Thoracic aorta (tissue), 2 donors: ENCODE results near the gene SOX4. TPM values are rescaled to one million over a fixed set of nuclear protein-coding genes. Genes with fewer than 3 reads are reported as not detected.

Experiments used
- ATAC-seq: fragments of 150-250 bp; one replicate; pipeline ENCODE4 v1.8.0; 2017; ENCODE audit warnings: low read depth; ENCODE audit not compliant: insufficient number of reproducible peaks, low FRiP score
- DNase-seq: peaks from one replicate; pipeline ENCODE4 v3.0.0-alpha.2; 2020; ENCODE audit warnings: low spot score
- H3K27ac ChIP-seq, 2 donors: fragments of 200-600 bp; sonication (generic); 1 replicate in 1 of 2; 2 replicates in 1 of 2; pipeline ENCODE4 v1.5.1; 2016; ENCODE audit warnings: mild to moderate bottlenecking in 2 of 2, moderate library complexity in 2 of 2
- H3K27me3 ChIP-seq: fragments of 200-600 bp; sonication (generic); replicated peaks from 2 replicates; pipeline ENCODE4 v1.6.0; 2016; ENCODE audit warnings: mild to moderate bottlenecking; ENCODE audit not compliant: insufficient read depth
- H3K36me3 ChIP-seq: fragments of 200-600 bp; sonication (generic); one replicate; pipeline ENCODE4 v1.5.1; 2016
- H3K4me1 ChIP-seq, 2 donors: fragments of 200-600 bp; sonication (generic); 1 replicate in 1 of 2; 2 replicates in 1 of 2; pipeline versions ENCODE4 v1.5.1 to v1.6.0; 2016; ENCODE audit warnings: low read depth in 2 of 2, mild to moderate bottlenecking in 1 of 2; ENCODE audit not compliant: control insufficient read depth in 1 of 2
- H3K4me3 ChIP-seq: fragments of 200-600 bp; sonication (generic); 2 replicates; pipeline ENCODE4 v1.5.1; 2016; ENCODE audit warnings: mild to moderate bottlenecking
- H3K9me3 ChIP-seq: fragments of 200-600 bp; sonication (generic); 2 replicates; pipeline ENCODE4 v1.5.1; 2016
- CTCF ChIP-seq: fragments of 200-600 bp; sonication (generic); IDR thresholded peaks from one replicate; pipeline ENCODE4 v1.5.1; 2019; ENCODE audit warnings: antibody characterized with exemption
- total RNA-seq, 2 donors: library from RNA; depleted of rRNA; stranded (reverse); fragments of >200 nt; gene quantifications; one replicate each; pipeline versions ENCODE4 v1.1.0 to v1.2.3, GENCODE V29; 2016

The SOX4 gene
- total RNA-seq, 2 donors from 2014 or later, result 5.6 to 22.1 TPM

DNA sequence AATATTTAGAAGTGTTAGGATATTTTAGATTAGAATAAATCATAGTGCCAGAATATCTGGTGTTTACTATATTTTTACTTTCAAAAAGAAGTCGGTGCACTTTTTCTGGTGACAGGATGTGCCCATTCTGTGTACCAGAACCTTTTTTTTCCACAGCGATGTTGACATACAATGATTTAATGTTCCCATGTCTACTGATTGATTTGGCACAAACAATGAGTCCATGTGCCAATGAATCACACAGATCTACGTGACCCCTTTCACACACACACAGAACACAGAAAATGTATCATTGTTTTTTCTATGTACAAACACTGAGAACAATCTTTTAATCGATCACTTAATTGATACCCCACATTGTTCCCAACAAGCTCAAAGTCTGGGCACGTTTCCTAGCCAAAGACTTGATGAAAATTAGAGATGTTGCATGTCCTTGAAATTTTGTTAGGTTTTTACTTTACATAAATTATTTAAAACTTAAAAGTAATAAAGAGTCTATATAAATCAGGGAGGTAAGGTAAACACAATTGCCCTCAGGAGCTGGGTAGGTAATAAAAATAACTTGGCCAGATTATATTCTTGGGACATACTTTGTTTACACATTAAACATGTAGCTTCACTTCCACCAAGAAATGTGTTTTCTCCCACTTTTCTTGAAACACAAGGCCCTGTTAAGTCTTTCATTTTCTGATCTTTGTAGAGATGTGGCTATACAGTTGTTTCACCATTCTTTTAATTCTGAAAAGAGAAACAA lies 36.4 kb upstream of the SOX4 start:
- Histone ChIP-seq H3K27ac (no peak overlapping the region), H3K9me3 (no peaks in the 10 kb centered on the region), H3K4me1 (peaks cover 3 to 10% of the 10 kb centered on the region in 2 donors), H3K36me3 (no peaks in the 10 kb centered on the region), H3K4me3 (no peak overlapping the region), H3K27me3 (no peaks in the 10 kb centered on the region)
- ATAC-seq (no peak), DNase-seq (no peak)
- no peak for TF ChIP-seq CTCF

GRCh38 chr6:21559238-21559637 lies 34.3 kb upstream of the SOX4 start:
- Histone ChIP-seq H3K27ac (no peak overlapping the region), H3K4me3 (no peak overlapping the region), H3K36me3 (no peaks in the 10 kb centered on the region), H3K4me1 (peaks cover 3 to 10% of the 10 kb centered on the region in 2 donors), H3K27me3 (no peaks in the 10 kb centered on the region), H3K9me3 (no peaks in the 10 kb centered on the region)
- ATAC-seq (no peak), DNase-seq (no peak)
- TF ChIP-seq CTCF, result no peak

DNA sequence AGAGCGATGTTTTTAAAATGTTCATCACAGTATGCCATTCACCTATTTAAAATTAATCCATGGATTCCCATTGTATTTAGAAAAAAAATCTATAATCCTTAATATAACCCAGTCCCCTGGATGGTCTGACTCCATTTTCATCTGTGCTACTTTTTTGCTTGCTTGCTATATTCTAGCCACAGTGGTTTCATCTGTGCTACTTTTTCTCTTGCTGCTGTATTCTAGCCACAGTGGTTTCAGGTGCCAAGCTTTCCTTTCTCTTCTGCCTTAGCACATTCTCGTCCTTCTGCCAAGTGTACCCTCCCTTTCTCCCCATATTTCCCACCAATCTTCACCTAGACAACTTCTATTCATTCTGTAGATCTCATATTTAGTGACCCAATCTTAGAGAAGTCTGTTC lies 33.3 kb upstream of the SOX4 start:
- H3K9me3 ChIP-seq, result no peaks in the 10 kb centered on the region
- H3K36me3 ChIP-seq, result no peaks in the 10 kb centered on the region
- no peak for DNase-seq
- H3K4me1 ChIP-seq, result peaks cover 3 to 10% of the 10 kb centered on the region in 2 donors
- no peaks in the 10 kb centered on the region for H3K27me3 ChIP-seq
- no peak for TF ChIP-seq CTCF
- ATAC-seq, result no peak
- H3K4me3 ChIP-seq, result no peak overlapping the region
- no peak overlapping the region for H3K27ac ChIP-seq

DNA sequence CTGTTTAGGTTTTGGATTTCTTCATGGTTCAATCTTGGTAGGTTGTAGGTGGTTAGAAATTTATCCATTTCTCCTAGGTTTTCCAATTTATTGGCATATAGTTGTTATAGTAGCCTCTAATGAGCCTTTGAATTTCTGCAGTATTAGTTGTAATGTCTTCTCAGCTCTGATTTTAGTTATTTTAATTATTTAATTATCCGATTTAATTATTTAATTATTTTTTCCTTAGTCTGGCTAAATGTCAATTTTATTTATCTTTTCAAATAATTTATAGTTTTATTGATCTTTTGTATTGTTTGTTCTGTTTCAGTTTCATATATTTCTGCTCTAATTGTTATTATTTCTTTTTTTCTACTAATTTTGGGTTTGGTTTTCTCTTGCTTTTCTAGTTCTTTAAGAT lies 28.1 kb upstream of the SOX4 start:
- ATAC-seq (no peak), DNase-seq (no peak)
- Histone ChIP-seq H3K27ac (no peak overlapping the region), H3K4me1 (no peaks in the 10 kb centered on the region), H3K36me3 (no peaks in the 10 kb centered on the region), H3K27me3 (no peaks in the 10 kb centered on the region), H3K9me3 (no peaks in the 10 kb centered on the region), H3K4me3 (no peak overlapping the region)
- no peak for TF ChIP-seq CTCF

GRCh38 chr6:21578523-21578922 lies 15.0 kb upstream of the SOX4 start:
- Histone ChIP-seq H3K27ac (no peak overlapping the region), H3K27me3 (no peaks in the 10 kb centered on the region), H3K9me3 (peaks cover 3% of the 10 kb centered on the region), H3K36me3 (no peaks in the 10 kb centered on the region), H3K4me3 (no peak overlapping the region), H3K4me1 (no peaks in the 10 kb centered on the region)
- ATAC-seq, result no peak
- no peak for TF ChIP-seq CTCF
- DNase-seq, result no peak
